GM19351 (cell line): Measurements from ENCODE around the gene PSAP.

Source experiments
- ATAC-seq: cut with Tn5 transposase; IDR thresholded peaks from one replicate; pipeline ENCODE4 v1.9.1; 2021; ENCODE audit warnings: mild to moderate bottlenecking, moderate library complexity; ENCODE audit not compliant: unreplicated experiment

PSAP gene

DNA sequence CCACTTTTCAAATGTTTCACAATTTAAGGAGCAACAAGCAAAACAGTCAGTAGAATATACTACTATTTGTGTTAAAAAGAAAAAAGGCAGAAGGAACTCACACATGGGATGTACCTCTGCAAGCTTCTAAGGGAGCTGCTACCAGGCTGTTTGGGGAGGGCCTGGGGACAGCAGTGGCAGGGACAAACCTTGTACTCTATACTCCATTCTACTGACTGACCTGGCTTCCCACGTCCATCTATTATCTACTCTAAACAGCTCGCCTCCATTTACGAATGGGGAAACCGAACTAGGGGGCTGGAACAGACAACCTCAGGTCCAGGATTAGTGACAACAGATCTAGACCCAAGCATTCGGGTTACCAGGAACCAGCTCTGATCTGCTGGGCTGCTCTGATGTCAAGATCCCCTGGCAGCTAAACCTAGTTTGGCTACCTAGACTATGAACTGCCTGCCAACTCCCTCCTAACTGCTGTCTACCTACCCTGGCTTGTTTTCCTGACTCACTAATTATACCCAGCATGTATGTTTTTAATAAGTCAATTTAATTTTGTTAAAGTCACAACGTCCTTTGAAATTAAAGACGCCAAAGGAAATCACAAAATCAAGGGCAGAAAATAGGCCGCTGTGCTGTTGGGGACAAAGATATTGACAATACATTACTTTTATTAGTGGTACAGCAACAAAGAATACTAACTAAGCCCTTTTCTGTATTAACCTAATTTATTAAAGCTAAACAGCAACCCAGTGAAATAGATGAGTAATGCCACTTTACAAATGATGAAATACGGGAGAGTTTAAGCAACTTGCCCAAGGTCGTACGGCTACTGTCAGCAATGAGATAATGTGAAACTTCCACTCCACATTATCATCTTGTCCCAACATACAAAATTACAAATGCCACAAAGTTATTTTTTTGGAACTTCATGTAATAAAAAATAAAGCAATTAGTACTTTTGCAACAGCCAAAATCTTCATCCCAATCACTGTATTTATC lies 5.3 kb downstream of the PSAP start:
- no peak for ATAC-seq

DNA sequence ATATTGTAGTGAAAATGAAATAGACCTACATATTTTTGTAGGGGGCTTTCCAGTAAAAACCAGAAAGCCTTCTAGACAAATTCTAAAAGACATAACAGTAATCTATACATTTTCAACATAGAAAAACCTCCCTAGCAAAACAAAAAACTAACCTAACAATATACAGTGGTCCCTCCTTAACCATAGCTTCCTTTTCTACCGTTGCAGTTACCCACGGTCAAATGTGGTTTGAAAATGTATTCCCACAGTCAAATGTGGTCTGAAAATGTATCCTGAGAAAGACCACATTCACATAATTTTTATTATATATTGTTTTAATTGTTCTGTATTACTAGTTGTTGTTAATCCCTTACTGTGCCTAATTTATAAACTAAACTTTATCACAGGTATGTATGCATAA lies 6.4 kb downstream of the PSAP start:
- no peak for ATAC-seq

DNA sequence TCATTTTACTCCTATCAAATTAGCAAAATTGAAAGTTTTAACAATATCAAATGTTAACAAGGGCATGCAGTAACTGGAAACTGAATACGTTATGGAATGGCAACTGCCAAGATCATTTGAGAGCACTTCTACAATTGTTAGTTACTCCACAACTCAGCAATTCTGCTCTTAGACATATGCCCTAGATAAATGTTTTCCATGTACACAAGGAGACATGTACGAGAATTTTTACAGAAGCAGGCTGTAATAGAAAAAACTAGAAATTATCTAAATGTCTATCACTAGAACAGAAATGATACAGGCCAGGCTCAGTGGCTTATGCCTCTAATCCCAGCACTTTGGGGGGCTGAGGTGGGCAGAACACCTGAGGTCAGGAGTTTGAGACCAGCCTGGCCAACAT lies 7.0 kb downstream of the PSAP start:
- ATAC-seq: no peak

DNA sequence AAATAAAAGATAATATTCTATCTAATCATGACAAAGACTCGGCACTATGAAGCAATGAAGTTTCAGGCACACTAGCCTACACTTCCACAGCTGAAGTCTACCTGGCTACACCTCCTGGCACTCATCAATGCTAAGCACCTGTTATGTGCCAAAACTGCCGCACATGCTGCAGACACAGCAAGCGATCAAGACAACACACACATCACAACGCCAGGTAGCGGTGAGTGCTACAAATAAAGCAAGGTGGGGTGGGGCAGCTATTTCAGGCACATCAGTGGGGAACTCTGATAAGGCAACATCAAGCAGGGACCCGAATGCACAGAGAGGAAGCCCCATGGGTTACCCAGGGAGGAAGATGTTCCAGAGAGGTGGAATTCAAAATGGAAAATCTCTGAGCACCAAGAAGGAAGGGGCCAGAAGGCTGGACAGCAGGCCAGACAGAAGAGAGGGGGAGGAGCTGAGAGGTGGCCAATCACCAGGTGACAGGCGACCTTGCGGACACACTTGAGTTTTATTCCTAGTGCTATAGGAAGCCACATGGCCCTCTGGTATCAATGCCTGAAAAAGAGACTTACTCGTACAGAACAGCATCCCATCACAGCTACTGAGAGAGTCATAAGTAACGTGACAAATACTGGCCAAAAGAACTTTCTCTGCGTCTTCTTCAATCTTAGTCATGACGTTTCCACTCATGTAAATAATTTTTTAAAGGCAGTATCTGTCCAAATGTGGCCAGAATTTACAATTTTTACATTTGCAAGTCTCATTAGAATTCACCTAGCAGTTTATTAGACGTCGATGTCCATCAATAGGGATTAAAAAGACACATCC lies 8.0 kb downstream of the PSAP start:
- no peak for ATAC-seq

DNA sequence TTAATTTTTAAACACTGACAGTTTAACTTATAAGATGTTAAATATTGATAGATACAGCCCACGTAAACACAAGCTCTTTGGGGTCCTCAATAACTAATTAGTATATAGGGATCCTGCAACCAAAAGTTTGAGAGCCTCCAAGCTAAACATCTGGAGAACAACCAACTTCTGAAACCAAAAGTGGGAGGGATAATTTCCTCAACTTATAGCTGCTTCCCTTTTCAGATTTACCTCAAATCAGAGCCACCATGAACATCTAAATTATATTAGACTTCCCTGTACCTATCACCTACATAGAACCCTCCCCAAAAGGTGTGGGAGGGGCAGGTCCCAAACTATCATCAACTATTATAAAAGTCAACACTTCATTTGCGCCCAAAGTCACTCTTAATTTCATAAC lies 8.6 kb downstream of the PSAP start:
- ATAC-seq: no peak

DNA sequence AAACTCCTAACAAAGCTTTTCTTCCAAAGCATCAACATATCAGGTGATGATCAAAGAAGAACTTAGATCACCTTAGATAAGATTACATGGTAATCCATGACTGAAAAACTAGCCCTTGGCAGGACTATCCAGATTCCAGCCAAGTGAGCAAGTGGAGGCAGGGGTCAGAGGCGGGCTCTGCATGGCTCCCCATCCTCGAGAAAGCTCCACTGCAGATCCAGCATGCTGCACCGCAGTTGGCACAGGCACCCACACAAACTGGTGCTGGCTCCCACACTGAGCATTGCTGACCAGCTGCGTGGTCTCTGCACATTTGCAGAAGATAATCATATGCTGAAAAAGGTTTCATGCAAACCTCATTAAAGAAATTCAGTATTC lies 10.1 kb downstream of the PSAP start:
- ATAC-seq: no peak

DNA sequence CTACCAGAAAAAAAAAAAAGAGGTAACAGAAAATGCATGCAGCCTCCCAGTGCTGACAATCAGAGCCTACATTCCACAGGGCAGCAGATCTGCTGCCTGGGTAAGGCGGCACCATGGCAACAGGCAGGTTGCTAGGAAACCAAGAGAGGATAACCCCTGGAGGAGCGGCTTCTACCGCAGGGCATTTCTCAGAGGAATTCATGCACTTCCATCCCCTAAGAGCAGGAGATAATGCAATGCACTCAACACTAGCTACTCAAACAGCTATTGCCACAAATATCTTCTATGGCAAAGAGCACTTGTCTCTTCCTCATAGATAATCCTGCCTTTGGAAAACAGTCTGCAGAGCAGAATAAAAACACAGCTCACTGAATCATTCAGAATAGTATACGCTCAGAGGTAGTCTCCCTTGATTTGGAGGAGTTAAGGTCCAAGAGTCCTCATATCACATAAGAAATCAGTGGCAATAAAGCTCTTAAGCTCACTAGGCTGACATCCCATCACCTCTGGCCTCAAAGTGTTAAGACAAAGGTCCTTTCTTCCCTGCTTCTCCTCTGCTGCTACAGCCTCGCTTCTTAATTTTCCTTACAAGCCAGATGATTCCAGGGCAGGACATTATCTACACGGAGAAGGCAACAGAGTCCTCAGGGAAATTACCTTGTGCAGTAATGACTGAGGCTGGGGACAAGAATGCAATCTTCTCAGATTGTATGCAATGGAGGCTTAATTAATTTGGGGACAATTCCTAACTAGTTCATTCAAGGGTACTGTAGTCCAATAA lies 10.7 kb downstream of the PSAP start:
- ATAC-seq: no peak

DNA sequence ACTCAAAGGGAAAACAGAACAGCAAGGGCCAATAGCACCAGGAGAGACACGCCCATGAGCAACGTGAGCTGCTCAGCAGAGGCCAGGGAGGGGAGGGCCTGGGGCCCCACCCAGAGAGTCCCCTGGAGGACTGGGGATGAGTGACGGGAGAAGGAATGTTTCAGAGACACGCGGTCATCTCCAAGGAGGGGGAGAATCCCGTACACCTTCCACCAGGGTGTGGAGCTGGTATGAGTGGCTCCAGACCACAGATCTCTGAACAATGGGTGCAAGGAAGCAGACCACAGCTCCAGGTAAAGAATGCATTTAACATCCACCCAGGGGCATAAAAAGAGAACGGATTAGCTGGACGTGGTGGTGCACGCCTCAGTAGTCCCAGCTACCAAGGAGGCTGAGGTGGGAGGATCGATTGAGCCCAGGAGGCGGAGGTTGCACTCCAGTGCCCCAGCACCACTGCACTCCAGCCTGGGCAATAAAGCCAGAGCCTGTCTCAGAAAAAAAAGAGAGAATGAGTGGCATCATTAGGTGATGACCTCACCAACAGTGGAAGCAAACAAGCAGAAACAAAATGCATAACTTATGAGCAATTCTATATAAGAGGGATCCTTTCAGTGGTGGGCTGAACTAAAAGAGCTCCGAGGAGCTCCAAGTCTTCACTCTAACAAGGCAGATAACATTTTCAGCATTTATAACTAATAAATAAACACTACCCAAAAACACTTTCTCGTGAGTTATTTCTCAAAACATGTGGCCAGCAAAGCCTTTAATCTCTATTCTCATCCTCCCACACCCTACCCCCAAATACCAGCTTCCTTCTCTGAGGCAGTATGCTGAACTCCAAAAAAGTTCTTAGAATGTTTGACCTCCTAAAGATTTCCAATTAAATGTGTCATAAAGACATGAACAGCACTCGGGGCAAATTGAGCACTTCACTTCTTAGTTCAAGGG lies 12.5 kb downstream of the PSAP start:
- no peak for ATAC-seq

DNA sequence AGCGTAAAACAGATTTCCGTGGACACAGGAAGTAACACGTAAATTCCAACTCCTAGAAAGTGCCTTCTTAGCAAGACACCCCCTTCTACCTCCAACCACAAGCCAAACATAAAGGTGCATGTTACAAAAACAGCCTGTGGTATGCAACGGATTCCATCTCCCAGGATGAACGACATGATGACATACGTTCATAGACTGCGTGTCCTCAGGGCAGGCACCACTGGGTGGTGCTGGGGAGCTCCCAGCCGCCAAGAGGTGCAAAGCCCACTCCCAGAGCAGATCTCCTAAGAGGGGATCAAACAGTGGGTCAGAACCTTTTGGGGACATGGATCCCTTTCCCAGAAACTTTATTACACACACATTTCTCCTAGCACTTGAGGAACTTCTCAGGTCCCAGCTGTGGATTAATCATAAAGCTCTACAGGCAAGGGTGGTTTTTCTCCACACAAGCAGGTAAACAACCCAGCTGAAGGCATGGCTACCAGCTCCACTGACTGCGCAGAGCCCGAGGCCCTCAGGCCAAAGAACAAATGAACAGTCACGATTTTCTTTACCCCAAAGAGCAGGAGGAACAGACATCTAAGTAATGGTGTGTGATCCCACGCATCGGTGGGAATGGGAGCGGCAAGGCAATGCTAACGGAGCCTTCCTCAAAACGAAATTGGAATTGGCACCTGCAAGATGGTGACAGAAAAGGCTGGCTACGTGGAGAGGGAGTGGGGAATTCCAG lies 13.8 kb downstream of the PSAP start:
- ATAC-seq: no peak

DNA sequence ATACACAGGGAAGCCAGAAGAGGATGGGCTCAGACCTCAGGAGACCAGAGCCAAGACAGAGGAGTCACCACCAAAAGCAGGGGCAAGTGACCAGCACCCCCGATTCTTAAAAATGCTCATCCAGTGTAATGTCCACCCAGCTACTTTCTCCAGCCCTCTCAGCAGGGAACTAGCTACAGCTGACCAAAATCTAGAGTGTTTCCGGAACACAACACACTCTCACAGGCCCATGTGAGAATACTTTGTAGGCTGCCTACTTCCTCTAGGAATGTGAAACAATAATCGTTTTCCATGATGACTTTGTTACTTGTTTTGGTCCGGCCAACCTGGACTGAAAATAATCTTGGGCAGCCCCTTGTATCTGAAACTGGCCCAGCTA lies 14.5 kb downstream of the PSAP start:
- ATAC-seq: peak; percentile 26

DNA sequence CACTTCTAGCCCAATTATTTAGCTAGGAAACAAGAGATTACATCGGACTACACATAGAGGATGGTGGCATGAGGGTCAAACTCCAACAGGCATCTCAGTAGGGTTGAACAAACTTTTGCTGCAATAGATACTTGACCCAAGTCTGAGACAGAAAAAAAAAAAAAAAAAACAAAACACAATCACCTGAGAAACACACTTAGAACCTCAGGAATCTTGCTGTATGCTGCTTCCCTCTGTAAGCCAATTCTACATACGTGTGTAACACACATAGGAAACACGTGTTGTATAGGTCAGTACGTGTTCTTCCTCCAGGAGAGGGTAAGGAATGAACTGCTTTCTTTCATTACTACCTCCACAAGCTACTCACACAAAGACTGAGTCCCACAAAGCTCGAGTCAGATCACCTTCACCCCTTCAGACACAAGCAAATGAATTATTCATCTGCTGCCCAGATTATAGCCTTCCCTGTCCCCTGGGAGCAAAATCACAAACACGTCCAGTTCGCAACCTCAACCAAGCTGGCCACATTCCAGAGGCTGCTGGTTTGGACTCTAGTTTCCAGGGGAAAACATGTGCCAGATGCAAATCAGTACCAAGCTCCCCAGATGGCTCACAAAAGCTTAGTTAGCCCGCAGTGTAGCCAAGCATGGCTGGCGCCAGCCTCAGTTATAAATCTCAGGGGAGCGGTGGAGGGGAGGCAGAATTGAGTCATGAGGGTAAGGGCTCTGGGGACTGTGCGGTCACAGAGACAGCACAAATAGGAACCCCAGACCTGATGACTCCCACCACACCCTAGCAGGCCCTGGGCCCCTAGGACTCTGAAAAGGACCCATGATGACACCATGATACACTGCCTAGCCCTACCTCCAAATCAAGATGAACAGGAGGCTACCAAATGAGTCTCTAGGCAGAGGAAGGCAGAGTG lies 15.1 kb downstream of the PSAP start:
- peak; percentile 94 for ATAC-seq

DNA sequence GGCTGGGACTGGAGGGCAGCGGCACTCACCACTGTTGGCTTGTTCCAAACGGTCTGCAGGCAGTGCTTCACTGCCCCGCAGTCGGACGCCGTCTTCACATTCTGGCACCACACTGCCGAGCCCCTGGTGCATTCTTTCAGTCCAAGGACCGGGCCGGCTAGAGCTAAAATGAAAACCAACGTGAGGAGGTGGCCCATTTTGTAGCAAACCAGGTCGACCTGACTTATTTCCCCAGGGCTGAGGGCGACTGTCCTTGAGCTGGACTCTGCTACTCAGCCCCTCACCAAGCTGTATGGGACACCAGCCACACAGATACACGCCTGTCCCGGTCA lies 16.7 kb downstream of the PSAP start:
- ATAC-seq: no peak

DNA sequence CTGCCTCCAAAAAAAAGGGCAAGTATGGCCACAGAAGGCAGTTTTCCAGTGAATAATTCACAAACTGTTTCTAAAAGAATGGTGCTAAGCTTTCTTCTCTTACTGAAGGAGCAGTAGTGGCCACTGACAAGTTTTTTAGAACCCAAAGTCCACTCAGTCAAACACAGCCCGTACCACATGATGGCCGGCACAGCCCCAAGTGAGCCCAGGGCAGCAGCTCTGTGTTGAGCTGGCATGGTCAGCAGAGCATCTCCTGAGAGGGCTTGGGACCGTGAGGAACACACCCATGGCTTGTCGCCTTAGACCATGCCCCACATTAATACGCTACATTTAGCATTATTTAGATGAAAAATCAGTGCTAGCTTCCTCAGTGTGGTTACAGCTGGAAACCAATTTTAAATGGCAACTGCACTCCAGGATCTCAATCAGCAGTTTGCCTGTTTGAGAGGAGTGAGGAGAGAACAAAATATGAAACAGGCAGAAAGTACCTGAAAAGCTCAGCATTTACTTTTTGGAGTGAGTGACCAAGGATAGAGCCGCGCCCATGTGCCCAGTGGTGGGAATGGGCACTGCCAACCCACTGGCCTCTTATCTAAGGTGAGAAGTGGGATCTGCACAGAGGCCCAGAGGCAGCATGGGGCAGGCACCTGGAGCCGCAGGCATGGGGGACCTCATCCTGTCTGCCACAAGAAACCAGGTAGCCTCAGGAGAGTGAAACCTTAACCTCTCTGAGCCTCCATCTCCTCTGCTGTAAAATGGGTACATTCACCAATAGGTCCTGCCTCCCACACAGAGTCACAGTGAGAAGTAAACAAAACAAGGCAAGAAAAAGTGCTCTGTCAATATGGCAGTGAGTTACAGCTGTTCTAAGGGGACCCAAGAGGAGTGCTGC lies 17.4 kb downstream of the PSAP start:
- no peak for ATAC-seq

DNA sequence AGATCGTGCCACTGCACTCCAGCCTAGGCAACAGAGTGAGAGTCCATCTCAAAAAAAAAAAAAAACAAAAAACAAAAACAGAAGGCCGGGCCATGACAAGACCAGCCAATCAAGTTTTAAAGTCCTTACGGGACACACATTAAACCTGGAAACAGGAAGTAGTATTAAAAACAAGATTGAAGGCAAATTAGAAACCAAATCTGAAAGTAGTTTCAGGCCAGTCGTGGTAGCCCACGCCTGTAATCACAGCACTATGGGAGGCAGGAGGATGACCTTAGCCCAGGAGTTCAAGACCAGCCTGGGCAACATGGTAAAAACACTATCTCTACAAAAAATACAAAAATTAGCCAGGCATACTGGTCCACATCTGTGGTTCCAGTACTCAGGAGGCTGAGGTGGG lies 18.1 kb downstream of the PSAP start:
- no peak for ATAC-seq

DNA sequence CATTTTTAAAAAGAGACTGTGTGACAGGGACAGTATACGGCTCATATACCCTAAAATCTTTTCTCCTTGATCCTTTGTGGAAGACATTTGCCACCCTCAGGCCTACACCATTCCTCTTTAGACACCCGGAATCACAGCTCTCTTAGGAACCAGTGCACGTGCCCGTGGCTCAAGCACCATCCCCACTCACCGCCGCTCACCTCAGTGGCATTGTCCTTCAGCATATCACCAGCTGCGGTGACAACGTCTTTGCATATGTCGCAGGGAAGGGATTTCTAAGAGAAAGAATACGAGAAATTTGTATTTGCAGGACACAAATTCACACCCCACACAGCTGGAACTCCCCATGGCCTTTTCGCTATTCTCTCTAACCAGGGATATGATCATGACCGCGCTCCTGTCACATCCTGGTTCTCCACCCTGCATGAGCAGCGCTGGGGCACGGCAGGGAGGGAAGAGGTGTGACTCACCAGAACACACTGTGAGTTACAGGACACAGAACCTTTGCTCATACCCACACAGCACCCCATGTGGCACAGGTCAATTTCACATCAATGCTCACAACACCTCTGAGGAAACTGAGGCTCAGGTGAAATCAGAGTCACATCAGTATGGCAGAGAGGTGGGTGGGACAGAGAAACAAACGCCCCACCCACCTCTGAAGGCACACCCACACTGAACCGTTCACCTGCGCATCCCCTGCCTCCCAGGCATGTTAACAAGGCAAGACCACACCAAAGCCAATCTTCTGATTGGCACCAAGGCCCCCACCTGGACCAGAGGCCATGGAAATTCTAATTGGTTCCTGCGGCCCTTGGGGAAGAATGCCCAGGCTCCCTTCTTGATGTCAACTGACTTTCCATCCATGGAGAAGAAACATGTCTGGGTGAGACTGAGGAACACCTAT lies 19.2 kb downstream of the PSAP start:
- ATAC-seq: no peak

DNA sequence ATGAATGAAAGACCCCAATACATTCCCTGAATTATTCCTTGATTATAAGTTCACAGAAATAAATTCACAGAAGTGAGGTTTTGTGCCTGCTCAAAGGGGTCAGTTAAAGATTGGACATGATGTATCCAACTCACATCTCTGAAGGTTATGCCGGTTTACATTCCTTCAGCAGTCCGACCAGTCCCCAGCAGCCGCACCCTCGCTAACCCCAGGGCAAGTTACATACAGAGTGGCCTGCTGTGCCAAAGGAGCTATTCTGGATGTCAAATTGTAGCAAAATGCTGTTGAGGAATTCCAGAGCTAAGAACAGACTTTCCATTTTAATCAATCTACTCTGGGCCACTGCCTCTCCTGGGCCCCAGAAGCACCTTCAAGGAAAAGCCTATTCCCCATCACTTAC lies 20.3 kb downstream of the PSAP start:
- ATAC-seq: no peak

DNA sequence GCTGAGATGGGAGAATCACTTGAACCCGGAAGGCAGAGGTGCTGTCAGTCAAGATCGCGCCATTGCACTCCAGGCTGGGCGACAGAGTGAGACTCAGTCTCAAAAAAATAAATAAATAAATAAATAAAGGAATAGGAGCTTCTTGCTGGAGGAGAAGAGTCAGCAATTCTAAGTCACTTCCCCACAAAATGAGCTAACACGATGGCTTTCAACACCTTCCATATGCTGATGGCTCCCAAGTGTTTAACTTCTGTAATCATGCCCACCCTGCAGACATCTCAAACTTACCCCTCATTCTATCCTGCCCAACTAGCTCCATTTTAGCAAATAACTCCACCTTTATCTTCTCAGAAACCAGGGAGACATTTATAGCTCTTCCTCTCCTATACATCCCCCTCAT lies 21.2 kb downstream of the PSAP start:
- no peak for ATAC-seq
